GM18907 (cell line): ENCODE measurements around the gene DDO.

Source experiments
- ATAC-seq: cut with Tn5 transposase; IDR thresholded peaks from one replicate; pipeline ENCODE4 v1.9.1; 2021; ENCODE audit warnings: mild to moderate bottlenecking, moderate library complexity; ENCODE audit not compliant: unreplicated experiment

Gene DDO

GRCh38 chr6:110348961-110349690 lies 66.2 kb downstream of the DDO start:
- no peak for ATAC-seq

- no peak for ATAC-seq
Observed at GRCh38 chr6:110345025-110345424, 70.3 kb downstream of the DDO start.

- ATAC-seq = no peak
Observed at GRCh38 chr6:110342759-110343158, 72.6 kb downstream of the DDO start.
